DLD1 (cell line): ENCODE results near the gene TADA3.

Source experiments
- in situ Hi-C: cut with HindIII; loops from 2 replicates; pipeline ENCODE4 v1.10.0; 2017; ENCODE audit warnings: low sequenced_read_pairs

The TADA3 gene

GRCh38 chr3:9731206-9732079 is 60.8 kb downstream of the TADA3 start, which contains the start of gene BRPF1:
TSS of gene BRPF1 (plus strand) at chr3:9731735. CDS start at chr3:9734141, 2,406 bp downstream.
- in situ Hi-C loops, result no loop called here

GRCh38 chr3:9730657-9731205 is 61.5 kb downstream of the TADA3 start:
- in situ Hi-C loops, result no loop called here
